ENCODE results near the gene GNB5. TPM values are rescaled to one million over a fixed set of nuclear protein-coding genes. Genes with fewer than 3 reads are reported as not detected.

The GNB5 gene
- total RNA-seq, 2 donors from 2014 or later = 19.1 to 20.7 TPM

DNA sequence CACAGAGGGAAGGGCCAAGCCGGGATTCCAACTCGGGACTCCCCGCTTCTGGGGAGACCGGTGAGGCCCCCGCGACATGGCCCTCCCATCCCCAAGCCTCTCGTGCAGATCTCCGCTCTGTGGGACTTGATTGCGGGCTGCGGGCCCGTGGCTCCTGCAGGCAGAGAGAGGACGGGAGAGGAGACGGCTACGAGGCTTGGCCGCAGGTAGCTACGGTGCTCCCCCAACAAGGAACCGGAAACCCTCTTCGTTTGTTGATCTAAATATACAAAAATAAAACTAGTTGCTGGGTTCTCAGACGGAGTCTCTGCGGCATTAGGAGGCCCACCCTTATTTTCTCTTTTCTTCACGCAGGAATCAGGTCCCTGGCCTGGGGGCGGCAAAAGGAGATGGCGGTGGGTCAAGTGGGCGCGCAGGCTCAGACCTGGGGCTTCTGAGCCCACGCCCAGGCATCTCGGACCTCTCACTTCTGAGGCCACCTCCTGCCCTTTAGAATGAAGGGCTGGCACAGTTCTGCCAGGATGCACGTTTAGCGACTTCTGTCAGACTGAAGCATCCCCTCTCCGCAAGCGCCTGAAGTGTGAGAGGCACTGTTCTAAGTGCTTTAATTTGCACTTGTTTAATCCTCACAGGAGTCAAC lies 10.9 kb downstream of the GNB5 start:
- Mint-ChIP-seq H3K27ac (peak overlapping the region; percentile 78), H3K9me3 (no peaks in the 10 kb centered on the region), H3K4me3 (peak overlapping the region; percentile 72), H3K27me3 (ENCODE audit: insufficient read depth) (peaks cover 54% of the 10 kb centered on the region), H3K36me3 (ENCODE audit: low read depth) (no peaks in the 10 kb centered on the region), H3K4me1 (peaks cover 7% of the 10 kb centered on the region)
- WGBS, 2 experiments (ENCODE audit: insufficient coverage in 1 of 2, insufficient read length in 1 of 2) = 13 to 27% methylated on average over 12 to 31 of the region's 31 CpGs
- Histone ChIP-seq H3K4me1 (ENCODE audit: control insufficient read depth, insufficient read depth, low read length) (no peaks in the 10 kb centered on the region), H3K4me3 (ENCODE audit: low read length) (peak overlapping the region; percentile 95), H3K27me3 (ENCODE audit: control insufficient read depth, insufficient read depth, low read length, poor library complexity, severe bottlenecking) (peaks cover 56% of the 10 kb centered on the region), H3K9me3 (ENCODE audit: control insufficient read depth, low read length) (no peaks in the 10 kb centered on the region), H3K9ac (ENCODE audit: extremely low read depth, low read length, poor library complexity, severe bottlenecking) (no peak overlapping the region), H3K36me3 (ENCODE audit: control insufficient read depth, insufficient read depth, low read length) (no peaks in the 10 kb centered on the region), H3K27ac (ENCODE audit: low read depth, low read length) (no peak overlapping the region)
- DNase-seq = peak; percentile 64
- TF ChIP-seq, protein P1, sequence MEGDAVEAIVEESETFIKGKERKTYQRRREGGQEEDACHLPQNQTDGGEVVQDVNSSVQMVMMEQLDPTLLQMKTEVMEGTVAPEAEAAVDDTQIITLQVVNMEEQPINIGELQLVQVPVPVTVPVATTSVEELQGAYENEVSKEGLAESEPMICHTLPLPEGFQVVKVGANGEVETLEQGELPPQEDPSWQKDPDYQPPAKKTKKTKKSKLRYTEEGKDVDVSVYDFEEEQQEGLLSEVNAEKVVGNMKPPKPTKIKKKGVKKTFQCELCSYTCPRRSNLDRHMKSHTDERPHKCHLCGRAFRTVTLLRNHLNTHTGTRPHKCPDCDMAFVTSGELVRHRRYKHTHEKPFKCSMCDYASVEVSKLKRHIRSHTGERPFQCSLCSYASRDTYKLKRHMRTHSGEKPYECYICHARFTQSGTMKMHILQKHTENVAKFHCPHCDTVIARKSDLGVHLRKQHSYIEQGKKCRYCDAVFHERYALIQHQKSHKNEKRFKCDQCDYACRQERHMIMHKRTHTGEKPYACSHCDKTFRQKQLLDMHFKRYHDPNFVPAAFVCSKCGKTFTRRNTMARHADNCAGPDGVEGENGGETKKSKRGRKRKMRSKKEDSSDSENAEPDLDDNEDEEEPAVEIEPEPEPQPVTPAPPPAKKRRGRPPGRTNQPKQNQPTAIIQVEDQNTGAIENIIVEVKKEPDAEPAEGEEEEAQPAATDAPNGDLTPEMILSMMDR (conservative IDR thresholded peaks at IDR 0.05) = no peak

DNA sequence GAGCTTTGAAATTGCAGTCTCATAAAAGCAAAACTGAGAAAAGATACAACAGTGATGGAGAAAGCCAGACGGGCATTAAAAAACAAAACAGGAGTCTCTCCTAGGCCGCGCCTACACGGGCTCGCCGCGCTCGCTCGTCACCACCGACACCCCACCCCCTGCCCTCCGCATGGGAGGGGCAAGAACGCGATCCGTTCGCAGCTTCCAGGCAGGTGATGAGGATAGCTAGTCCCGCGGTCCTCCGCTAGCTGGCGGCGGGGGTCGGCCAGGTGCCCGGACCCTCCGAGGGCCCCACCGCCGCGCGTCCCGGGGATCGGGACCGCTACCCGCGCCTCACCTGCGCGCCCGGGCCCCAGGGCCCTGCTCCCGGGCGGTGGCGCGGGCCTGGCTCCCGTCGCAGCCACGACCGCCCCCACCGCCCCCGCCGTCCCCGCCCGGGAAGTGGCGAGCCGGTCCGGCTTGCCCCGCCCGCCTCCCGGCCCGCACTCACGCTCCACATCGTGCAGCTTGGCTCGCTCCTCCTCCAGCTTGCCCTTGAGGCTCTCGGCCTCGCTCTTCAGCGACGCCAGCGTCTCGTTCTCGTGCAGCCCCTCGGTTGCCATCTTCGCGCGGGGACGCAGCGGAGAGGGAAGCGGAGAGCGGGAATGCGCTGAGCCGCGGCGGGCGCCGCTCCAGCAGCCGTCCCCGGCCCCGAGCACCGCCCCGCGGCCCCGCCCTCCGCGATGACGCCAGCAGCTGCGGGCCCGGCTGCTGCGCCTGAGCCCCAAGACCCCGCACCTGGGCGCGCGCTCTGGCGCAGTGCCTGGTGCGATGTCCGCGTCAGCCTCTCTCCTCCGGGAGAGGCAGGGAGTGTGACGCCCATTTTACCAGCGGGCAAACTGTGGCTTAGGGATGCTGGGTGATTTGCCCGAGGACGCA lies 11.7 kb downstream of the GNB5 start:
- no peaks in the 10 kb centered on the region for H3K4me1 ChIP-seq (ENCODE audit: control insufficient read depth, insufficient read depth, low read length)
- WGBS, 2 experiments (ENCODE audit: insufficient coverage in 1 of 2, insufficient read length in 1 of 2) = 0% methylated on average over 31 to 105 of the region's 105 CpGs
- H3K4me3 Mint-ChIP-seq = peak overlapping the region; percentile 72
- peak overlapping the region; percentile 91 for H3K27ac Mint-ChIP-seq
- peak overlapping the region; percentile 95 for H3K4me3 ChIP-seq (ENCODE audit: low read length)
- H3K9ac ChIP-seq (ENCODE audit: extremely low read depth, low read length, poor library complexity, severe bottlenecking) = peak overlapping the region; percentile 60
- no peak overlapping the region for H3K27ac ChIP-seq (ENCODE audit: low read depth, low read length)
- H3K36me3 ChIP-seq (ENCODE audit: control insufficient read depth, insufficient read depth, low read length) = no peaks in the 10 kb centered on the region
- H3K9me3 ChIP-seq (ENCODE audit: control insufficient read depth, low read length) = no peaks in the 10 kb centered on the region
- DNase-seq = peak; percentile 95
- peaks cover 5% of the 10 kb centered on the region for H3K4me1 Mint-ChIP-seq
- H3K36me3 Mint-ChIP-seq (ENCODE audit: low read depth) = no peaks in the 10 kb centered on the region
- H3K9me3 Mint-ChIP-seq = no peaks in the 10 kb centered on the region
- H3K27me3 Mint-ChIP-seq (ENCODE audit: insufficient read depth) = peaks cover 54% of the 10 kb centered on the region
- TF ChIP-seq, protein P1 (conservative IDR thresholded peaks at IDR 0.05) = peak; percentile 27
- H3K27me3 ChIP-seq (ENCODE audit: control insufficient read depth, insufficient read depth, low read length, poor library complexity, severe bottlenecking) = peaks cover 64% of the 10 kb centered on the region

DNA sequence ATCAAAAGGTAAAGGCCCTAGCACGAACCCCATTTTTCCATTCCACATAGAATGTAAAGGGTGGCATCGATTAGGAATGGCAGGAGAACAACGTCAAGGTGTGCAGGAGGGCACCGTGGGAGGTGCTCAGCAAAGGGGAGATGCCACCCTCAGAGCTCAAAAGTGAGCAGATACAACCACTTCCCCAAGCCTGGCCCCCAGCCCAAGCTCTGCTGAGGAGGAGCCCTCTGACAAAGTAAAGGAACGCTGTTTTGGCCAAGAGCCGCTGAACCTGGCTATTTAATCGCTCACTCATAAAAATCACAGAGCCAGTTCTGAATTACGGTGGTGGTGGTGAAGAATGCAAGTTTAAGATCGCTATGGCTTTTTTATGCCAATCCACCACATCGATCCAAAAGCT lies 12.4 kb downstream of the GNB5 start:
- Histone ChIP-seq H3K36me3 (ENCODE audit: control insufficient read depth, insufficient read depth, low read length) (no peaks in the 10 kb centered on the region), H3K9ac (ENCODE audit: extremely low read depth, low read length, poor library complexity, severe bottlenecking) (peak overlapping the region; percentile 60), H3K27ac (ENCODE audit: low read depth, low read length) (no peak overlapping the region), H3K27me3 (ENCODE audit: control insufficient read depth, insufficient read depth, low read length, poor library complexity, severe bottlenecking) (peaks cover 69% of the 10 kb centered on the region), H3K4me1 (ENCODE audit: control insufficient read depth, insufficient read depth, low read length) (no peaks in the 10 kb centered on the region), H3K9me3 (ENCODE audit: control insufficient read depth, low read length) (no peaks in the 10 kb centered on the region), H3K4me3 (ENCODE audit: low read length) (peak overlapping the region; percentile 95)
- Mint-ChIP-seq H3K36me3 (ENCODE audit: low read depth) (no peaks in the 10 kb centered on the region), H3K4me1 (peaks cover 3% of the 10 kb centered on the region), H3K27ac (peak overlapping the region; percentile 91), H3K4me3 (peak overlapping the region; percentile 72), H3K9me3 (no peaks in the 10 kb centered on the region), H3K27me3 (ENCODE audit: insufficient read depth) (peaks cover 52% of the 10 kb centered on the region)
- TF ChIP-seq, protein P1 (conservative IDR thresholded peaks at IDR 0.05) = no peak
- DNase-seq = no peak
- WGBS, 2 experiments (ENCODE audit: insufficient coverage in 1 of 2, insufficient read length in 1 of 2) = 28 to 31% methylated on average over 4 to 8 of the region's 10 CpGs
